K562 (cell line): Measurements from ENCODE around the gene ZNF358. TPM values are rescaled to one million over a fixed set of nuclear protein-coding genes. Genes with fewer than 3 reads are reported as not detected.

Source experiments
- HMGXB4 ChIP-seq: sonication (generic); formaldehyde crosslinking; IDR thresholded peaks from 2 replicates; pipeline ENCODE4 v1.8.1; 2023; ENCODE audit warnings: mild to moderate bottlenecking, missing genetic modification reagents
- MLLT1 ChIP-seq, 2 experiments: fragments of 450-650 bp; IDR thresholded peaks; 2 replicates each; pipeline ENCODE4 v1.6.1; 2016
- PHF8 ChIP-seq: fragments of 200-600 bp; sonication (generic); IDR thresholded peaks from 2 replicates; pipeline ENCODE4 v1.6.1; 2012; ENCODE audit warnings: mixed run types, mild to moderate bottlenecking, inconsistent platforms, low read length, moderate library complexity, borderline replicate concordance
- RREB1 ChIP-seq: fragments of 250-450 bp; sonication (Bioruptor Pico); IDR thresholded peaks from 2 replicates; pipeline ENCODE4 v1.4.0; 2020
- SMARCE1 ChIP-seq: fragments of 450-650 bp; IDR thresholded peaks from 2 replicates; pipeline ENCODE4 v1.7.1; 2016; ENCODE audit warnings: mild to moderate bottlenecking
- SPI1 ChIP-seq: IDR thresholded peaks from 2 replicates; pipeline ENCODE4 v1.6.1; 2011; ENCODE audit warnings: low read depth, low read length, control low read depth, borderline replicate concordance
- STAT6 ChIP-seq: sonication (generic); formaldehyde crosslinking; IDR thresholded peaks from 2 replicates; pipeline ENCODE4 v1.8.1; 2023; ENCODE audit warnings: mild to moderate bottlenecking, missing genetic modification reagents
- THAP7 ChIP-seq: fragments of 250-450 bp; sonication (Bioruptor Pico); IDR thresholded peaks from 2 replicates; pipeline ENCODE4 v1.5.0; 2021
- polyA plus RNA-seq, 8 experiments: library from polyadenylated mRNA; depleted of rRNA in 4 of 8; stranded (reverse) in 5 of 8; unstranded in 3 of 8; fragments of >200 nt; fragmentation: Nextera tagmentation in 2 of 8; fragmentation: Illumina TruSeq in 1 of 8; extraction: Ambion mirVana in 2 of 8; extraction: Trizol in 1 of 8; gene quantifications; 2 replicates each; pipeline versions ENCODE4 v1.2.1 to v1.2.3, GENCODE V29; 2011 to 2014; ENCODE audit warnings: inconsistent platforms in 1 of 8, missing spikeins in 1 of 8
- total RNA-seq, 7 experiments: library from RNA; depleted of rRNA in 6 of 7; stranded (reverse); fragments of >200 nt in 6 of 7; fragmentation: Illumina TruSeq in 2 of 7; extraction: Trizol in 2 of 7; gene quantifications; 2 replicates each; pipeline versions ENCODE4 v1.2.1 to v1.2.3, GENCODE V29; 2011 to 2021; ENCODE audit warnings: low replicate concordance in 1 of 7

Gene ZNF358
- total and polyA plus RNA-seq, 9 of the 15 experiments (the other 6 are each of a cell fraction or from before 2014, with no cell fraction given): 0.04 to 17.2 (median 4.9) TPM

- TF ChIP-seq STAT6 (CRISPR knock-in tag): peak; percentile 76; the same call in 1 of the 2 replicates
- TF ChIP-seq SPI1: peak; percentile 70; the same call in 1 of the 2 replicates
- peak; percentile 70; the same call in 1 of the 2 replicates for TF ChIP-seq PHF8
- no peak for TF ChIP-seq HMGXB4 (CRISPR knock-in tag)
- peak; percentile 63; the same call in 1 of the 2 replicates for TF ChIP-seq SMARCE1
- peak; percentile 88 for TF ChIP-seq THAP7 (CRISPR knock-in tag)
- peak in 1 of 2 experiments; percentile 92; a peak in 1 of 4 replicates for TF ChIP-seq MLLT1 (IDR thresholded peaks at IDR 0.05)
- TF ChIP-seq RREB1 (CRISPR knock-in tag): peak; percentile 80; the same call in 1 of the 2 replicates
Observed at GRCh38 chr19:7522072-7522922, 6.4 kb downstream of the ZNF358 start, which contains the start of gene MCOLN1 (continued).
